Purkinje cell (primary cell): Measurements from ENCODE around the gene PSMD7. TPM values are rescaled to one million over a fixed set of nuclear protein-coding genes. Genes with fewer than 3 reads are reported as not detected.

Source experiments
- polyA plus RNA-seq: library from polyadenylated mRNA; unstranded; fragments of >200 nt; fragmentation: Nextera tagmentation; gene quantifications from 2 replicates; pipeline ENCODE4 v1.2.1, GENCODE V29; 2014

The PSMD7 gene
- polyA plus RNA-seq = 134 and 163 TPM in 2 replicates

DNA sequence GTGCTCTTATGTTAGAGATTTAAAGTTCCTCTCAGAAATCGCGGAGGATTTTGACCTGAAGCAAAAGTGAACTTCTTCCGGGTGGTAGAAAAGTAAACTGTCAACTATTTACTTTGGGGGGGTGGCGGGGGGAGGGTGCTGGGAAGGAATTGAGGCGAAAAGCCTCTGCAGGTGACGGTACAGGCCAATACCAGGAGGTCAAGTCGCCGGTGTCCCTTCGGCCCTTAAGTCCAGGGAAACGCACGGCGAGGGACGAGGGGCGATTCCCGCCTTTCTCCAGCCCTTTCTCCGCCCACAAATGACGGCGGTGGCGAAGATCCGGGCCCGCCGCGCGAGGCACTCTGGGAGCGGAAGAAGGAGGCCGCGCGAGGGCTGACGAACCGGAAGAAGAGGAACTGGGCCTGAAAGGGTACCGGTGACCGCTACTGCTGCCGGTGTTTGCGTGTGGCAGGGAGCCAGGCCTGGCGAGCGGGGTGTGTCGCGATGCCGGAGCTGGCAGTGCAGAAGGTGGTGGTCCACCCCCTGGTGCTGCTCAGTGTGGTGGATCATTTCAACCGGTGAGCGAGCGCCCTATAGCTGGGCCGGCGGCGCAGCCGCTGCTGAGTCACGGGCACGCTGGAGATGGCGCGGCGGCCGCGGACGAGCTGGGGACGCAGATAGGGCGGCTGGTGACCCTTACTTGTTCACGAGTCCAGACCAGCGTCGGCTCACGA, at the start of gene PSMD7:
TSS of gene PSMD7 (plus strand) at position 383 of the 713 bp plus-strand sequence. CDS start at position 484, 101 bp downstream.

Other genes starting within 250 kb of the PSMD7 start
- 2.3 and 4.3 TPM in 2 replicates for gene NPIPB15, start 79.5 kb downstream of the PSMD7 start, polyA plus RNA-seq
- gene CLEC18B, start 124.7 kb downstream of the PSMD7 start, polyA plus RNA-seq = not detected in 2 replicates